NOMO-1 treated with DMSO at 0.1 percent for 48 hours (cell line): ENCODE data around the gene KAT8.
A peak's percentile ranks its signal among the peaks of the same experiment; 100 is the strongest.
"Not testable (repeated sequence)": the region's sequence is repeated elsewhere in the genome, so short reads cannot be mapped to it uniquely, and the experiment has no call there.

Source experiments
- DNase-seq: peaks from one replicate; lab custom pipeline; 2025; ENCODE audit not compliant: unreplicated experiment; lab: John Stamatoyannopoulos, UW

The KAT8 gene

DNA sequence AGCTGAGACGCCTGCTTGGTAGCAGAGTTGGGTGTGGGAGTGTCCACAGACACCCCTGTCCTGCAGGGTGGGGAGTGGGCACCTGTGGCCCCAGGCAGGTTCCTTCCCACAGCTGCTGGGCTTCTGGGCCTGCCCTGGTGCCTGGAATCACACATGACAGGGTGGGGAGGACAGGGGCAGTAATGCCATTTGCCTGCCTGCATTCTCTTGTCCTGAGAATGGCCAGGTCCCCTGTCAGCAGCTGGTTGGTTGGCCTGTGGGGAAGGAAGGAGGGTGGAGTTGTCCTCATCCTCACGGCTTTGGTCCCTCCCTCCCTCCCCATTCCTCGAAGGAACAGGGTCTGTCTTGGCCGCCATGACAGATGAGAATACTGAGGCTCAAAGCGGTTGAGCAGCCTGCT lies 33.9 kb upstream of the KAT8 start:
- DNase-seq = no peak

DNA sequence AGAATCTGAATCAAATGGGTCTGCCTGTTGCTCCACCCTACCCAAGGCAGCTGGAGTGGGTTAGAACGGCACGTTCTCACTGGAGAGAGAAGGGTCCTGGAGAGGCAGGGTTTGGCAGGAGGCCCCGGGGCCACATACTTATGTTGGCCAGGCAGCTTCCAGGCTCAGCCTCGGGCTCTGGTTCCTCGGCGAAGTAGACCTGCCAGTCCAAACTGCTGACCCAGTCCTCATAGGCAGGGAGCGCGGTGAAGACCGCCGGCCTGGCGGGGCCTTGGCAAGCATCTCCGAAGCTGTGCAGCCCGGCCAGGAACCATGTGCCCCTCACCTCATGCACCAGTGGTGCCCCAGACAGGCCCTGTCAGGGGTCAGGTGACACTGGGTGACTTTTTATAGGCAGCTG lies 33.5 kb upstream of the KAT8 start:
- no peak for DNase-seq

DNA sequence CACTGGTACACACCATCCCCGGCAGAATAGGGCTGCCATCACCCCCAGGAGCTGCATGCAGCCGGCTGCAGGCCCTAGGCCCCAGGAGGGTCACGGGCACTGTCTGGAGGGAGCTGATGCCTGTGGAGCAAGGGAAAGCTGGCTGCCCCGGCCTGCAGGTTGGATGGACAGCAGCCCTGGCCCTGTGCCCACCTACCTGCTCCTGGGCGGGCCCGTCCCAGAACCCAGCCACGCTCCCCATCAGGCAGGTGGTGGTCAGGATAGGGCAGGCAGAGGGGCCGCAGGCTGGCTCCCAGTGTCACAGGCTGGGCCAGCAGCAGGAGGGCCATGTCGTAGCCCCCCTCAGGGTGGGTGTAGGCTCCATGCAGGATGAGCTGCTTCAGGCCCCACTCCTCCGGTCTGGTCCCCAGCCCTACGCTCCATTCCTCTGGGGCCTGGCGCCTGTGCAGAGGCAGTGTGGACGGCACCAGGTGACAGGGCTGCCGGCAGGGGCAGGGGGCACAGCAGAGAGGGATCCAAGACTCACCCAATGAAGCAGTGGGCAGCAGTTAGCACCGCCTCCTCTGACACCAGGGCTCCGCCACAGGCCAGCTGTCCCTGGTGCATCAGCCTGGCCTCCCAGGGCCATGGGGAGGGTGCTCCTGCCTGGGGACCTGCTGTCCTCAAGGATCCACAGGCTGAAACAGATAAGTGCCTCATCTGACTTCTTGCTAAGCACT lies 32.7 kb upstream of the KAT8 start:
- no peak for DNase-seq

DNA sequence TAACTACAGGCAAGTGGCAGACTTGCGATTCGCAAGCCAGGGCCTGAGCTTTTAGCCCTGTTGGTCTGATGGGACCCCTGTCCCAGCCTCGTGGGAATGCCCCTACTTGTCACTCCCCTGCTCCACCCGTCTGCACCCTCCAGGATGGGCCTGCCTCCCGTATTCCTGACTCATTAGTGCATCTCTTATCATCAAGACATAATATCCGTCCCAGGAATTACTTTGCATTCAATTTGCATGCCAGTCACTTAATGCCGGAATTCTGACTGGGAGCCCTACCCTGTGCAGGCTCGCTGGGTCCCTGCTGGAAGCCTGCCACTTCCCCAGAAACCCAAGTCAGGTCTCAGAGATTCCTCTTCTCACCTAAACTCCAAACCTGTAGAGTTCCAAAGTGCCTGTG lies 32.1 kb upstream of the KAT8 start:
- DNase-seq = no peak

DNA sequence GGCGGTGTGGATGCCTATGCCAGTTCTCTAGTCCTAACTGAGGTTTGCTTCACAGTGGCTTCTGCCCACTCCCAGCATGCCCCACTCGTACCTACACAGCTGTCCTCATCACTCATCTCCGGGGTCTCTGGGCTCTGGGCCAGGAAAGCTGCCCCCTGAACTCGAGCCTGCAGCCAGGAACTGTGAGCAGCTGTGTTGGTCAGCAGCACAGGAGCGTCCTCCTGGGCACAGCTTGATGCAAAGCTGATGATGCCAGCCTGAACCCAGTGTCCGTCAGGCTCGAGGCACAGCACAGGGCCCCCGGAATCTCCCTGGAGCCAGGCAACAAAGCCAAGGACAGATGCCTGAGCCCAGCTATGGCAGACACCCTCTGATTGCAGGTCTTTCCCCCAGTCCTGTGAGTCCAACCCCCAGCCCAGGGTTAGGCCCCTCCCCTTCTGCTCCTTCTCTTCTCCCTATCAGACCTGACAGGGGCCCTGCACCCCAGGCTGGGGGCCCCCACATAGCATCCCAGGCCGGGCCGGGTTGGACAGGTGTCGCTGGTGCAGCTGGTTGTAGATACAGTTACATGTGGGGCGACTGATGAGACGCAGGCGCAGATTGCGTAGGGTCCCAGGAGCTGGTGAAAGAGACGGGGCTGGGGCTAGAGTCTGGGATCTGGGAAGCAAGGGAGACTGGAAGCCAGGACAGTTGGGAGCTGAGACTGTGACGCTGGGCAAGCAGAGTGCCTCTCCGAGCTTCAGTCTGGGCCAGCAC lies 31.4 kb upstream of the KAT8 start:
- no peak for DNase-seq

DNA sequence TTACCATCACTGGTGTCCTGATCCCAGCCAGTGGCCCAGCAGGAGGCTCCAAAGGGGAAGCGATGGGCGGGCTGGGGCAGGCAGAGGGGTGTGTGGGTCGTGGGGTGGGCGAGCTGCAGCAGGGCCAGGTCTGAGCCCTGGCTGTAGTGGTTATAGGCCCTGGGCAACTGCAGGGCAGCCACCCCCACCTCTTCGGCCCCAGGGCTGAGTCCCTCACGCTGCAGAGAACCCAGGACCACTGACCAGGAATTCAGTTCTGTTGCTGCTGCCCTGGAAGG lies 30.9 kb upstream of the KAT8 start:
- no peak for DNase-seq

DNA sequence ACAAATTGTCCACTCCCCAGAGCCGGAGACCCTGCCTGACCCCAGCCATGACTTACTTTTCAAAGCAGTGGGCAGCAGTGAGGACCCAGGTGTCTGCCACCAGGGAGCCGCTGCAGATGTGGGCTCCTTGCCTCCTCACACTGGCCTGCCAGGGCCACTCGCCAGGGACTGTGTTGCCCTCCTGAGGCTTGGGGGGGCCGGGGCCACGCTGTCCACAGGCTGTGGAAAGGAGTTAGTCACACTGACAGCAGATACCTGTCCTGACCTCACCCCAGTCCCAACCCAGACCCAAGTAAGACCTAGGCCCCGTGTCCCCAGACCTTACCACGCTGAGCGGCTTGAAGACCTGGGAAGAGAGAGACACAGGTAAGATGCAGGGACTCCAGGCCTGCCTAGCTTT lies 30.0 kb upstream of the KAT8 start:
- no peak for DNase-seq

DNA sequence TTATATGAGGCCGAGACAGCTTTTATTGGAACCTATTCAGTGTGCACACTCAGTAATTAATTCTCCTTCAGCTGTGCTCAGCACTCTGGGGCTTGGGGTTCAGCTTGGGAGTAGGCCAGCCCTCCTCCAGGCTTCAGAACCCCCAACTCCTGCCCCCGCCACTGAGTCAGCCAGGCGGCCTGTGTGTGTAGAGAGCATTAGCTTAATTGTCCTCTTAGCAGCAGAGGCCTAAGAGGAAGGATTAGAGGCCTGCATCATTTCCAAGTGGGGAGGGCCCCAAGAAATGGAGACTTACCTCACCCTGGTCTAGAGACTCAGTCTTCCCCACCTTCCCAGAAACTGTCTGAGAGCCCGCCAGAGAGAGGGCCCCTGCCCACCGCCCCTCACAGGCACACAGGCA lies 29.5 kb upstream of the KAT8 start:
- DNase-seq = no peak

DNA sequence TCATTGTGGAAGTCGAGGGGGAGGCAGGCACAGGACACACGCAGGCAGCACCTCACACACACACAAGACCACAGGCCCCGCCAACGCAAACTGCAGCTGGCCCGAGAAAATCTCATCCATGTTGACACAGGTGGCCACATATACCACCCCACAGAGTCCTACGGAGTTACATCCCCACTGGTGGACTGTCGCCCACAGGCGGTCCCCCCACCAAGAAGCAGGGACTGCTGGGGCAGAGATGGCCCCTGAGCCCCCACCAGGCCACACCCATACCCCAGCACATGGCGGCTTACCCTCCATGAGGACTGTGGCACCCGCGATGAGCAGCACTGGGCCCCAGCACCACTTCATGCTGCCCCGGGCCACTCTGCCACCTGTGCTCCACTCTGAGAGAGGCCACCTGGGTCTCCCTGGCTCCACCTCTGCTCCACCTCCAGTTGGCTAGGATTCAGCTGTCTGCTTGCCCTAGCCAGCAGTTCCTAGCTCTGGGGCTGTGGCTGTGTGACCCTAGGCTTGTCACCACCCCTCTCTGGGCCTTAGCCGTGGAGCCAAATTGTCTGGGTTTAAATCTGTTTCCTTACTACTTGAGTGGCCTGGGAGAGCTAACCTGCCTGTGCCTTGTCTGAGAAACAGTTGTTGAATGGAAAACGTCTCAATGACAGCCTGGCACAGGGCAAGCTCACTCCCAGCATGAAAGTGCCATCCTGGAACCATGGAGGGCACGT lies 28.8 kb upstream of the KAT8 start, which contains the start of gene PRSS53:
Gene PRSS53, minus strand, starts transcription at position 485 of the 725 bp plus-strand sequence. Its CDS starts 134 bp downstream, at position 351.
- DNase-seq = no peak

DNA sequence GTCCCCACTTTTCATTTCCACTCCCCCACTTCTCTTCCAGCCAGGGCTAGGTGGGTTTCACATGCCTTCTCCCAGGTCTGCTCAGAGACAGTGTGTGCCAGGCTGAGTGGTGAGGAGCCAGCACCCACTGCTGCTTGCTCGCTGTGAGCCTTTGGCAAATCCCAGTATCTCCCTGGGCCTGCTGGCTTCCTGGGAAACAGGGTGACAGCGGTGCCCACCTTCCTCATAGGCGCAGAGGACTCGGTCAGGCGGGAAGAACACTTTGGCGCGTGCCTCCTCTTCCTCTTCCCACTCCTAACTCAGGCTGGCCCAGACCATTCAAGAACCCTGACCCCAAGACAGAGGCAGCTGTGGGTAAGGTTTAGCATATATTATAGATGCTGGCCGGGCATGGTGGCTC lies 28.3 kb upstream of the KAT8 start:
- DNase-seq = no peak

DNA sequence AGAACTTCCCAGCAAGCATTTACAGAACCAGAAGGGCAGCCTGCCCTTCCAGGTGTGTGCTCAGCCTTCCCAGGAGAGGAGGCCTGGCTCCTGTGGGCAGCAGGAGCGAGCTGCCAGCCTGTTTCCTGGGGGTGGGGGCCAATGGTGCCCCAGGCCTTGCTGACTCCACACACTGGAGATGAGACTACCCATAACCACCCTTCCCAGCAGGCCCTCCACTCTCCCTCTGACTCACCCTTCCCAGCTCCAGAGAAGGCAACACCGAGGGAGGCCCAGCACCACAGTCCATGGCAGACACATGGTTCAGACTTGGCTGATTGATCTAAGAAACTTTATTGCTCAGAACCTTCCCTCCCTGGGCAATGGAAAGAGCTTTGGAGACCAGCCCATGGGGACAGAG lies 26.9 kb upstream of the KAT8 start:
- DNase-seq = no peak

DNA sequence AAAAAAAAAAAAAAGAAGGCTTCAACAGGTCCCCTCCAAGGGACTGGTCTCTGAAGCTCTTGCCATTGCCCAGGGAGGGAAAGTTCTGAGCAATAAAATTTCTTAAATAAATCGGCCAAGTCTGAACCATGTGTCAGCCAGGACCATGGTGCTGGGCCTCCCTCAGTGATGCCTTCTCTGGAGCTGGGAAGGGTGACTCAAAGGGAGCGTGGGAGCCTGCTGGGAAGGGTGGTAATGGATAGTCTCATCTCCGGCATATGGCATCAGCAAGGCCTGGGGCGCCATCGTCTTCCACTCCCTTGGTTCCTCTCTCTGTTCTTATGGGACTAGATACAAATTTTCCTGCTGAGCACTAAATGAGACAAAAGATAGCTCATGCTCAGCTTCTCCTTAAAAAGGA lies 25.1 kb upstream of the KAT8 start:
- no peak for DNase-seq

DNA sequence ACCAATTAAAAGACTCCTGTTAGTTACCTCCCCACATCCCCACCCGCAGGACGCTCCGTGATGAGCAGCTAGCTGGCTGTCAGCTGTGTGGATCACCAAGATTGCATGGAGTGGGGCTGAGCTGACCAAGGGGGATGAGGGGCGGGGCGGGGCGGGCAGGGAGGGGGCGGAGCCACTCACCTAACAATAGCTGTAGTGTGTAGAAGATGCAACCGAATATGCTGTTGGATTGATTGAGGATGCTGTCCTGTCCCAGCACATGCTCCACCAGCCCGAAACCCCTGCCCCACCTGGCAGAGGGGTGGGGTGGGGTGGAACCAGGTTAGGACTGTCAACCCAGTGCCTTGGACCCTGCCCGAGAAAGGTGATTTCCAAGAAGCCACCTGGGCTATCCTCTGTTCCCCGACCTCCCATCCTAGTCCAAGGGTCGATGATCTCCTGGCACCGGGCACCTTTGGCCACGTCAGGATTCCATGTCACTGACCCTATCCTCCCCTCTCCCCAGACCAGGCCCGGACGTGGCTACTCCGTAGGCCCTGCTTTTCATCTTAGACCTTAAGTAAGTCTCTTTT lies 24.2 kb upstream of the KAT8 start:
- DNase-seq = no peak

DNA sequence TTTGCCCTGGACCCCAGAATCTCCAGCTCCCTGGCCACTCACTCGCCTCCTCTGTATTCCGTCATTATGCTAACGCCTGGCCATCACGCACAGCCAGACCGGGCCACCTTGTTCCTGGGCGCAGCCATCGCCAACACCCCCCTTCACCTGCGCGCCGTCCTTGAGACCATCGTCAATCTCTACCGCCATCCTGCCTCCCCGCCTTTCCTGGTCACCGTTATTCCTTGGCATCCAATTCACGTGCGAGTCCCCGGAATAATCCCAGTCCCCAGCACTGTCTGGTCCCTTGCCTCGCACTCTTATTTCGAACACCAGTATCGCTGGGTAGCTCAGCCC lies 23.4 kb upstream of the KAT8 start:
- no peak for DNase-seq

DNA sequence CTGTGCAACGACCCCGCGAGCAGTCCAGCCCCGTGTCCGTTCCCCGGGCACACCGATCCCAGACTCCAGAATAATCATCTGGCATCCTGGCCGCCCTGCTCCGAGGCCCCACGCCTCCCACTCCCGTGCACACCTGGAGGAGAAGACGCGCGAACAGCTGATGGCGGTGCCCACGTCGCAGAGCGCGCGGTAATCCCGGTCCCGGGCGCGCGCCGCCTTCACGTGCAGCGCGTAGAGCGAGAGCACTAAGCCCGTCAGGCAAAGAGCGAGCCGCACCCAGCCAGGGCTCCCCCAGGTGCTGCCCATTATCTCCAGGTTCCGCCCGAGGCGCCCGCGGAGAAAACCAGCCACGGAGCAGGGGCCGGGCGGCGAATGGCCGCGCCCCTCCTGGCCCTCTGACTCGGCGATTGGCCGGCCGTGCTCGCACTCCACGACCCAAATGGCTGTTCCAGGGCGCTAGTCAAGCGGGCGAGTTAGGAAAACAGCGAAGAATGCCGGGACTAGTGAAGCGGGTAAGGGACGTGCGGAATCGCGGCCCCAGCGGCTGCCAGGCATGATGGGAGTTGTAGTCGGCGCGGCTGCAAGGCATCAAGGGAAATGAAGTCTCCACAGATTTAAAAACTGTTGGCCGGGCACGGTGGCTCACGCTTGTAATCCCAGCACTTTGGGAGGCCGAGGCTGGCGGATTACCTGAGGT lies 22.9 kb upstream of the KAT8 start, which contains the start of gene VKORC1:
Gene VKORC1, minus strand, starts transcription at position 374 of the 697 bp plus-strand sequence. Its CDS starts 68 bp downstream, at position 306.
- peak; percentile 98 for DNase-seq

DNA sequence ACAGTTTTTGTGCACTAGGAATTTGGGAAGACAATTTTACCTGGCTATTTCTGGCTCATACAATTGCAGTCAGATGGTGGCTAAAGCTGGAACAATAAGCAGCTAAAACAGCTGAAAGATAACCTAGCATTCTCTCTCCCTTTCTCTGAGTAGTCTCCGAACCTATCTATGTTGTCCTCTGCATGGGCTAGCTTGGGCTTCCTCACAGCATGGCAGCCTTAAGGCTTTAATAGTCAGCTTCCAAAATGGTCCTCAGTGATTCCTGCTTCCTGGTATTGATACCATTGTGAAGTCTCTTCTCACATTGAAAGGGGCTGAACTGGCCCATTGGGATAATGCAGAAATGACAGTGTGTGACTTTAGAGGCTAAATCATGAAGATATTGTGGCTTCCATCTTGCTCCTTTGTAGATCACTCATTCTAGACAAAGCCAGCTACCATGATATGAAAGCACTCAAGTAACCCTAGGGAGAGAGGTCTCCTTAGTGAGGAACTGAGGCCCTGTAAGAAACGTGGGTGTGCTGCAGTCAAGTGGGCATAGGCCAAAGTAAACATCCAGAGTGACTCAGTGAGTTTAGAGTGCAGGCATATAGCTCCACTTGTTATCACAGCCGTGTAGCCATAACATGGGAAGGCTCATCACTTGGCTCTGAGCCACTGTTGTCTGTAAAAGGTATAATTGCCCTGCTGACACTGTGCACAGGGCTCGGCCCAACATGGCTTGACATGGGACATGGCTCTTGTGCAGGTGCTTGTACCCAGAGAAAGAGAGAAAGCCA lies 17.4 kb upstream of the KAT8 start:
- no peak for DNase-seq

DNA sequence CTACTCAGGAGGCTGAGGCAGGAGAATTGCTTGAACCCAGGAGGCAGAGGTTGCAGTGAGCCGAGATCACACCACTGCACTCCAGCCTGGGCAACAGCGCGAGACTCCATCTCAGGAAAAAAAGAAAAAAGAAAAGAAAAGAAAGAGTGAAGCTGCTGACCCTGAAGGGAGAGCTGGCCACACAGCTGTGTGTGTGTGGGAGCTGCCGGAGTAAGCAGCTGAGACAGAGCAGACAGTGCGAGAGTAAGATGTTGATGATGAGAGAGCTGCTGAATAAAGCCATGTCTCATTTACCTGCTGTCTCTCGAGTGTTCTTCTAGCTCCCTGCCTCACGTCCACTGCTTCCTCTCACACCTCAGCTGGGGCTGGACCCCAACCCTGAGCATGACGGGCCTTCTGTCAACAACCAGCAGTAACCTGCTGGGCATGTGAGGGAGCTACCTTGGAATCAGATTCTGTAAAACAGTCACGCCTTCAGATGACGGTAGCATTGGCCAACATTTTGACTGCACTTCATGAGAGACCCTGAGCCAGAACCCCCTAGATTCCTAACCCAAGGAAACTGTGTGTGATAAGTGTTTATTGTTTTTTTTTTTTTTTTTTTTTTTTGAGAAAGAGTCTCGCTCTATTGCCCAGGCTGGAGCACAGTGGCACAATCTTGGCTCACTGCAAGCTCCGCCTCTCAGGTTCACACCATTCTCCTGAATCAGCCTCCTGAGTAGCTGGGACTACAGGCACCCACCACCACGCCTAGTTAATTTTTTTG lies 16.4 kb upstream of the KAT8 start:
- DNase-seq = not testable (repeated sequence)

DNA sequence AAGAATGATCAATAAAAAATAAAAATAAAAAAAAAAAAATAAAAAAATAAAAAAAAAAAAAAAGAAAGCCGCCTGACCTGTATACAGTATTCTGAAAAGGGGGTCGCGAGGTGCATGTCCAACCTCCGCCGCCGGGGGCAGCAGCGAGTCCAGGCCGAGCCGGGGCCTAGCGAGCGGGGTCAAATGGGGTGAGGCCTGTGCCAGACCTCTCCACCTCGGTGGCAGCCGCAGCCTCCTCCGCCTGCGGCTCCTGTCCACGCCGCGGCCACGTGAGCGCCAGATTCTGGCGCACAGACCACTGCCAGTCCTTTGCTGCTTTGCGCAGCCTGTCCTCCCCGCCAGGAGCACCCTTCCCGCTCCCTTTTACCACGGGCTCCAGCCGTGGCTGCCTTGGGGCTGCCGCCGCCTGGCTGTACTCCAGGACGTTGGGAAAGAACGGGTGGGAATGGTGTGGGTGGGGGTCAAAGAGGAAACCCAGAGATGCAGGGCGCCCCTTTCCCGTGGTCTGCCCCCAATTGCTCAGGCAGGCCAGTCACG lies 11.7 kb upstream of the KAT8 start:
- peak; percentile 79 for DNase-seq
